BLaER1 (cell line): ENCODE measurements around the gene PLEKHG5.
A peak's percentile ranks its signal among the peaks of the same experiment; 100 is the strongest.

Experiments used
- H3K27ac ChIP-seq: shearing (Covaris generic); formaldehyde crosslinking; 2 replicates; pipeline ENCODE4 v1.8.1; 2022
- H3K27me3 ChIP-seq: shearing (Covaris generic); formaldehyde crosslinking; 2 replicates; pipeline ENCODE4 v1.8.1; 2022
- H3K36me3 ChIP-seq: shearing (Covaris generic); formaldehyde crosslinking; 2 replicates; pipeline ENCODE4 v1.8.1; 2022
- H3K4me1 ChIP-seq: shearing (Covaris generic); formaldehyde crosslinking; 2 replicates; pipeline ENCODE4 v1.8.1; 2022
- H3K4me2 ChIP-seq: shearing (Covaris generic); formaldehyde crosslinking; 2 replicates; pipeline ENCODE4 v1.8.1; 2022
- H3K4me3 ChIP-seq: shearing (Covaris generic); formaldehyde crosslinking; 2 replicates; pipeline ENCODE4 v1.8.1; 2022
- H3K9ac ChIP-seq: shearing (Covaris generic); formaldehyde crosslinking; 2 replicates; pipeline ENCODE4 v1.8.1; 2022
- H3K9me3 ChIP-seq: shearing (Covaris generic); formaldehyde crosslinking; 2 replicates; pipeline ENCODE4 v1.8.1; 2022
- H4K20me1 ChIP-seq: shearing (Covaris generic); formaldehyde crosslinking; 2 replicates; pipeline ENCODE4 v1.8.1; 2022
- Cebpa-rat ChIP-seq: shearing (Covaris generic); IDR thresholded peaks from 2 replicates; pipeline ENCODE4 v1.8.1; 2022

The PLEKHG5 gene

DNA sequence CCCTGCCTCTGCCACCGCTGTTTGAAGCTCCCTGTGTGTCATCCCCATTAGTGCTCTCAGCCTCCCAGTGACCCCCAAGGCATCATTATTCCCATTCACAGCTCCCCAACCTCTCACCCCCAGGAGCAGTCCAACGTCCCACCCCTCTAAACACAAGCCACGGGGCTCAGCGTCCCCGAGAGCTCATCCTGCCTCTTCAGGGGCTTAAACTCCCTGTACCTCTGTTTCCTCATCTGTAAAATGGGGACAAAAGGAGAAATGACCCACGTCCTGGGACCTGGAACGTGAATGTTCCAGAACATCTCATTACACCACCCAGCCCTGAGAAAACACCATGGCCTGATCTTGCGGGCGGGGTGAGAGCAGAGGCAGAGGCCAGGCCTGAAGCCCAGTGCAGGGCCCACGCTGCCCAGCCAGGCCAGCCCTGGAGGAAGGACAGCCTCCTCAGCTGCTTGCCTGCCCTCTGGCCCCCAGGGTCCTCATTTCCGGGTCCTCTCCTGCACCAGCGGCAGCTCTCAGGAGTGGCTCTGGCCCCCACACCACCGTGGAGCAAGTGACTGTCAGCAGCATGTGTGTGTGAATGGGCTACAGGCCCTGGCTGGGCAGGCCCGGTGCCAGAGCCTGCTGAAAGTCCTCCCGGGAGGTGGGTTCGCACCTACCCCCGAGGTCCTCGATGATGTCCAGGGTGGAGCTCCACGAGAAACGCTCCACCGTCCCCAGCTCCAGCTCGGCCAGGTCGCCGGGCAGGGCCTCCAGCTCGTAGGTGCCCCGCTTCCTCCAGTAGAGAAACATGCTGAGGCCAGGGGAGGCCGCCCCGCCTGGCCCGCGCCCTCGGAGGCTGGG is 14.1 kb upstream of the PLEKHG5 start:
- no peak for TF ChIP-seq Cebpa-rat
- Histone ChIP-seq H3K4me3 (no peak overlapping the region), H3K36me3 (no peaks in the 10 kb centered on the region), H4K20me1 (0 out of 2 replicates have a peak, but pooled peaks cover 5% of the 10 kb centered on the region), H3K9ac (0 out of 2 replicates have a peak overlapping the region, but pooled peaks have one; percentile 46), H3K4me1 (peaks cover 99% of the 10 kb centered on the region), H3K4me2 (peak overlapping the region; percentile 90), H3K27ac (no peak overlapping the region), H3K27me3 (0 out of 2 replicates have a peak, but pooled peaks cover 9% of the 10 kb centered on the region), H3K9me3 (no peaks in the 10 kb centered on the region)

DNA sequence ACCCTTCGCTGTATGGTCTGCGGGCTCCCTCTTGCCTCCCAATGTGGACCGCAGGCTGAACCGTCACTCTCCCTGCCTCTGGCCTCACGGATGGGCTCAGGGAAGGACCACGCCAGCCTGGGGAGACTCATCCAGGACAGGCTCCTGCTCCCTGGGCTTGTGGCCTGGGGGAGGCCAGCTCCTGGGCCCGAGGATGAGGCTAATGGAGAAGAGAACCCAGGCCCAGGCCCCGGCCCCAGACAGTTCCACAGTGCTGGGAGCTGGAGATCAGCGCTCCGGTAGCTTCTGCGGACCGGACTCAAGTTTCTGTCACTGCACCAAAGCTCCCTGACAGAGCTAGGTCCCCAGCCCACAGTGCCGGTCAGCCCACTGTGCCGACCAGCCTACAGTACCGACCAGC is 13.4 kb upstream of the PLEKHG5 start:
- Histone ChIP-seq H3K4me2 (peak overlapping the region; percentile 90), H3K27me3 (0 out of 2 replicates have a peak, but pooled peaks cover 9% of the 10 kb centered on the region), H4K20me1 (0 out of 2 replicates have a peak, but pooled peaks cover 5% of the 10 kb centered on the region), H3K9ac (peak overlapping the region; percentile 46; the same call in 1 of the 2 replicates), H3K27ac (peak overlapping the region; percentile 53; the same call in 1 of the 2 replicates), H3K4me1 (peaks cover 99% of the 10 kb centered on the region), H3K4me3 (no peak overlapping the region), H3K36me3 (no peaks in the 10 kb centered on the region), H3K9me3 (no peaks in the 10 kb centered on the region)
- no peak for TF ChIP-seq Cebpa-rat

DNA sequence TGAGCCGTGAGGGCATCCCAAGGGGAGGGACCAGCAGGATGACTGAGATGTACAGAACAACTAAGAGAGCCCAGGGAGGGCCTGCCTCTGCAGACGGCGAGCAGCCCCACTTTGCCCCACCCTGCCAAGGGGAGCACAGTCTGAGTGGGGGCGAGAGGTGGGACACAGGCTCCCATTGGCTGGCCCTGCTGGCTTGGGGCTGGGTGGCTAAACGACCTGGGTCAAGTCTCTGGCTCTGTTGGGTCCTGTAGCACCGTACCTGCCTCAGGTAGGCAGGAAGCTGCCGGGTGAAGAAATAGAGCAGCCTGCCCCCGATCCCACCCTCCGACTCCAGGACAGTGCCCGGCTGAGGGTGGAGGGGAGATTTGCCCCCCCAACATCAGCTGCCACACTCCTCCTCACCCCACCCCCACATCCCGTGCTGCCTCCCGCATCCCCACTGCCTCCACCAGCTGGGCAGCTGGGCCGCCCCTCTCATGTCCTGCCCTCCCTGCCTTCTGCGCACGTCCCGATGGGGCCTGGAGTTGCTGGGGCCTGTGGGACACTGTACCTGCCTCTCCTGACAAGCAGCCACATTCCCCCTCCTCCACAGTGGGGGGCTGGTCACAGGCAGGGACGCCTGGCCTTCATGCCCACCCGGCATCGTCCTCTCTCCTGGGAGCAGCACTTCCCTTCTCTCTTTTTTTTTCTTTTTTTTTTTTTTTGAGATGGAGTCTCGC is 12.6 kb upstream of the PLEKHG5 start:
- no peak overlapping the region for H3K27ac ChIP-seq
- H3K36me3 ChIP-seq, result no peaks in the 10 kb centered on the region
- H3K4me1 ChIP-seq, result peaks cover 99% of the 10 kb centered on the region
- no peaks in the 10 kb centered on the region for H3K9me3 ChIP-seq
- 0 out of 2 replicates have a peak, but pooled peaks cover 9% of the 10 kb centered on the region for H3K27me3 ChIP-seq
- 0 out of 2 replicates have a peak, but pooled peaks cover 5% of the 10 kb centered on the region for H4K20me1 ChIP-seq
- TF ChIP-seq Cebpa-rat, result no peak
- no peak overlapping the region for H3K4me3 ChIP-seq
- H3K9ac ChIP-seq, result no peak overlapping the region
- H3K4me2 ChIP-seq, result peak overlapping the region; percentile 90

DNA sequence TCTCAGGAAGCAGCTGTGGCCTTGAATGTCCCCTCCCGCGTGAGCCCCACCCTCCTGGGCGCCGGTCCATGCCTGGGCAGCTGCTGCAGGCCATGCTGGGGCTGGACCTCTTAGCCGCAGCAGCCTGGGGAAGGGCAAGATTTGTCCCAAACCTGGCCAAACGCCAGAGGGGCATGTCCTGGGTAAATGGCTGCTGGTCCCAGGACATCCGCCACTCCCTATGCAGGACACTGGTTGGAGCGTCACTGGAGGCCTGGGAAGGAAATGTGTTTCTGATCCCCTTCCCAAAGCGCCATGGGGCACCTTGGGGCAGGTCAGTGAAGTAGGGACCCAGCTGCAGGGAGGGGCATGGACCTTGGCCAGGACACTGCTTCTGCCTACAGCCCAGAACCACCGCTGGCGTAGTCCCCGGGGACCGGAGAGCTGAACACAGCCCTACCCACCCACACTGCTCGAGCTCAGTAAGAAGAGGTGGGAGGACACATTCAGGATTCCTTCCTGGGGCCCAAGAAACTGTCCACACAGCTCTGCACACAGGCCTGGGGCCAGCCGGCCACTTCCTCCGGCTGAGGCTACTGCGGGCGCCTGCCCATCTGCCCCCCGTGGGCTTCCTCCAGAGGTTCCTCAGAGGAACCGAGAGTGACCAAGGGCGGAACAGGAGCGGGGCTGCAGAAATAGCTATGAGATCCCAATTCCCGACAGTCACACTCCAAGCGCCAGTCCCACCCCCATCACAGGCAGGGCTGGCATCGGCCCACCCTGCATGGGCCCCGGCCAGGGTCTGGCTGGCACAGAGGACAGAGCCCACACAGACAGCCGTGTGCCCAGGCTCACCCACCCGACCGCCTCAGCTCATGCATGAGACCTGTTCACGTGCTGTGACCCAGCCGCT is 10.8 kb upstream of the PLEKHG5 start:
- Histone ChIP-seq H3K4me3 (no peak overlapping the region), H3K27me3 (0 out of 2 replicates have a peak, but pooled peaks cover 9% of the 10 kb centered on the region), H3K4me2 (peak overlapping the region; percentile 90), H3K36me3 (no peaks in the 10 kb centered on the region), H3K4me1 (peaks cover 93% of the 10 kb centered on the region), H4K20me1 (0 out of 2 replicates have a peak, but pooled peaks cover 5% of the 10 kb centered on the region), H3K27ac (no peak overlapping the region), H3K9me3 (no peaks in the 10 kb centered on the region), H3K9ac (no peak overlapping the region; the same call in 1 of the 2 replicates)
- no peak for TF ChIP-seq Cebpa-rat

DNA sequence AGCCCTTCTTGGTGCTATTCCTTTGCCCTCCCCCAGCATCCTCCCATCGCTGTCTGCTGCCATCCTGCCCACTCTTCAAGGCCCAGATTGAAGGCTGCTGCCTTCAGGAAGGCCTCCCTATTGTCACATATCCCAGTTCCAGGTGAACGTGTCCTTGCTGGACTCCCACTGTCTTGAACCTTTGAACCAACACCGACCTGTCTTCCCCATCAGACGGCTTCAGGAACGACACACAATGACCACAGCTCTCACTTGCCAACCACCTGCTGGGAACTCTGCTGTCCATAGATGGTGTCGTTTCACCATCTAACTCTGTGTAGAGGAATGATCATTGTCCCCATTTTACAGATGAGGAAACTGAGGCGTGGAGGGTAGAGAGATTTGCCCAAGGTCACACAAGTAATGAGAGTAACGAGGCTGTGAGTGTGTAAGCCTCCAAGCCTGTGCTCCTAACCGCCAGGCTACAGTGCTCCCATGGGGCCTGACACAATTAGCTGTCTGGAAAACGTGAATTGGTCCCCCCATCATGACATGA is 9.9 kb upstream of the PLEKHG5 start:
- Histone ChIP-seq H3K36me3 (no peaks in the 10 kb centered on the region), H3K9ac (no peak overlapping the region), H3K27me3 (peaks cover 11% of the 10 kb centered on the region; the same call in 1 of the 2 replicates), H3K9me3 (no peaks in the 10 kb centered on the region), H3K4me1 (peaks cover 92% of the 10 kb centered on the region), H3K27ac (no peak overlapping the region), H4K20me1 (0 out of 2 replicates have a peak, but pooled peaks cover 6% of the 10 kb centered on the region), H3K4me2 (peak overlapping the region; percentile 90), H3K4me3 (no peak overlapping the region)
- no peak for TF ChIP-seq Cebpa-rat

DNA sequence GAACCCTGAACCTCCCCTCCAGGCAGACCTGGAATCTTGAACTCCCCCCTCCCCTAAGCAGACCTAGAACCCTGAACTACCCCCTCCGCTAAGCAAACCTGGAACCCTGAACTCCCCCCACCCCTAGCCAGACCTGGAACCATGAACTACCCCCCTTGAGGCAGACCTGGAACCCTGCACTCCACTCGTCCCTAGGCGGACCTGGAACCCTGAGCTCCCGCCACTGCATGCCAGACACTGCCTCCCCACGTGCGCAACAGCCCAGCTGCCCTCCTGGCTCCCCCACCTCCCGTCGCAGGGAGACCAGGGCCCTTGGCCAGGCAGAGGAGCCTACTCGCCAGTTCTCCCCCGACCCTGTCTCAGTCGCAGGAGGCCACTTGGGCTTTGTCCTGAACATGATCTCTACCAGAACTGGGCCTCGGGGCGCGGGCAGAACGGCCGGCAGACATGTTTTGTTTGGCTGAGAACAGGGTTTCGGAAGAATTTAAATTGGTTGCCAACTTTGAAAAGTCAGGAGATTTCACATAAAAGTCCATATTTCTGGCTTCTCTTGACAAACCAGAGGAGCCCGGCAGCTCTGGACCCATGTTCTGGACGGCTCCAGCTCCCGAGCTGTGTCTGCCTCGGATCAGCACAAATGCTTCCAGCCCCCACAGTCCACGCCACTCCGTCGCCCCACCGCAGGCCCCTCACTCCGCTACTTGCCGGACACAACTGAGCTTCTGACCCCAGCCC is 9.2 kb upstream of the PLEKHG5 start:
- H3K9ac ChIP-seq, result no peak overlapping the region
- no peaks in the 10 kb centered on the region for H3K36me3 ChIP-seq
- TF ChIP-seq Cebpa-rat, result no peak
- H3K4me1 ChIP-seq, result peaks cover 93% of the 10 kb centered on the region
- peak overlapping the region; percentile 96 for H3K4me2 ChIP-seq
- no peaks in the 10 kb centered on the region for H3K9me3 ChIP-seq
- no peak overlapping the region for H3K4me3 ChIP-seq
- 0 out of 2 replicates have a peak, but pooled peaks cover 11% of the 10 kb centered on the region for H4K20me1 ChIP-seq
- peaks cover 14% of the 10 kb centered on the region; the same call in 1 of the 2 replicates for H3K27me3 ChIP-seq
- no peak overlapping the region for H3K27ac ChIP-seq

DNA sequence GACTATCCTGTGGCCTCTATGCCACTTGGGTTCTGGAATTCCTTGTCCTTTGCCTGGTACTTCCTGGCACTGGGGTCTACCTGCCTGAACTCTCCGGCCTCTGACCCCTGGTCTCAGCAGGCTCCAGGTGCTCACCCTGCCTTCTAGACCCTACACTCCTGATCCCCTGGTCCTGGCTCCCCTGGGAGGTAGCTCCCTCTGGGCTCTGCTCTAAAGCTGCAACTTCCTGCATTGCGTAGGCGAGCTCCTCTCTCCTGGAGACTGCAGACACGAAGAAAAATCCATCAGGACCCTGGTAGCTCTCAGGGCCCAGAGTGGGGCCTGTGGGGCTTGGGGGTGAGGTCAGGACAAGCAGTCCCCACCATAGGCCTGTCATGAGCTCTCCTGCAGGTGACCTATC is 7.8 kb upstream of the PLEKHG5 start:
- Histone ChIP-seq H3K9me3 (no peaks in the 10 kb centered on the region), H3K27ac (peak overlapping the region; percentile 6; the same call in 1 of the 2 replicates), H3K36me3 (no peaks in the 10 kb centered on the region), H3K4me1 (peaks cover 83% of the 10 kb centered on the region), H3K4me2 (peak overlapping the region; percentile 96), H3K9ac (0 out of 2 replicates have a peak overlapping the region, but pooled peaks have one; percentile 18), H3K27me3 (peaks cover 14% of the 10 kb centered on the region; the same call in 1 of the 2 replicates), H4K20me1 (0 out of 2 replicates have a peak, but pooled peaks cover 11% of the 10 kb centered on the region), H3K4me3 (no peak overlapping the region)
- TF ChIP-seq Cebpa-rat, result no peak

DNA sequence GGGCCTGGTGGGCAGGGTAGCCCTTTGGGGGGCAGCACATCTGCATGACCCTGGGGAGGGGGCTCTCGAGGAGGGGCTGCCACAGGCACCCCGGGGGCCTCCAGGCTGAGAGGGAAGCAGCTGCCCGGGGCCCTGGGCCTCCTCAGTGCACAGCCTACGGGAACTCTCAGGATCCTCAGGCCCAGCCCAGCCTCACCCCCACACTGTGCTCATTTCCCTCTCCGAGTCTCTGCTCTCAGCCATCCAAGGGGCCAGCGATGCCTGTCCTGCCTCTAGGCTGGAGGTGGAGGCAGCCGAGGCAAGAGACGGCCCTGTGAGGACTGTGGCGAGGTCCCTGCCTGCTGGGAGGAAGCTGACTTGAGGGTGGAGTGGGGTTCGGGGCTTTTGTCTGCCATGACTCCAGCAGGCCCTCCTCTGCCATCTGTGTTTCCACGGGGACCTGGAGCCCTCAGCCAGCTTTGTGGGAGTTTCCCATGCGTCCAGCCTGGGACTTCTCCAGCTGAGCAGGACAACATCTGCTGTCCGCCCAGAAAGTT is 7.2 kb upstream of the PLEKHG5 start:
- Histone ChIP-seq H3K4me1 (peaks cover 78% of the 10 kb centered on the region), H3K4me2 (peak overlapping the region; percentile 96), H3K9ac (no peak overlapping the region), H3K9me3 (no peaks in the 10 kb centered on the region), H3K27ac (no peak overlapping the region; the same call in 1 of the 2 replicates), H3K36me3 (no peaks in the 10 kb centered on the region), H3K27me3 (peaks cover 14% of the 10 kb centered on the region; the same call in 1 of the 2 replicates), H3K4me3 (no peak overlapping the region), H4K20me1 (0 out of 2 replicates have a peak, but pooled peaks cover 11% of the 10 kb centered on the region)
- TF ChIP-seq Cebpa-rat, result no peak
